Measurements from ENCODE around the gene PECR. TPM values are rescaled to one million over a fixed set of nuclear protein-coding genes. Genes with fewer than 3 reads are reported as not detected.

Gene PECR
- total and polyA plus RNA-seq, 9 of the 15 experiments (the other 6 are each of a cell fraction or from before 2014, with no cell fraction given), result 1.1 to 10.3 (median 8.2) TPM

GRCh38 chr2:216108967-216109921, 27.6 kb upstream of the PECR start, which contains the start of gene XRCC5 (continued):
- no peak for TF ChIP-seq E2F5 (CRISPR knock-in tag; IDR thresholded peaks at IDR 0.05)
- no peak for TF ChIP-seq ZNF589 (CRISPR knock-in tag; IDR thresholded peaks at IDR 0.05; ENCODE audit: low read depth)
- TF ChIP-seq ZNF174 (CRISPR knock-in tag; IDR thresholded peaks at IDR 0.05), result no peak
- no peak for TF ChIP-seq CHD7 (IDR thresholded peaks at IDR 0.05; ENCODE audit: low read depth, low read length)
- TF ChIP-seq FOXP1 (CRISPR knock-in tag; IDR thresholded peaks at IDR 0.05), result no peak
- TF ChIP-seq ZBTB43 (CRISPR knock-in tag; IDR thresholded peaks at IDR 0.05), result no peak
- no peak for TF ChIP-seq SIN3B (IDR thresholded peaks at IDR 0.05; ENCODE audit: low read depth)
- no peak for TF ChIP-seq BCOR (IDR thresholded peaks at IDR 0.05)
- no peak for TF ChIP-seq ELF4 (CRISPR knock-in tag; IDR thresholded peaks at IDR 0.05)
- peak; percentile 98 for TF ChIP-seq ZFX (CRISPR knock-in tag; IDR thresholded peaks at IDR 0.05)
- no peak for TF ChIP-seq OTX1 (CRISPR knock-in tag; IDR thresholded peaks at IDR 0.05)
- TF ChIP-seq ZNF3 (CRISPR knock-in tag; IDR thresholded peaks at IDR 0.05), result no peak
- TF ChIP-seq ZNF41 (CRISPR knock-in tag; conservative IDR thresholded peaks at IDR 0.05), result no peak
- no peak for TF ChIP-seq NUFIP1 (IDR thresholded peaks at IDR 0.05; ENCODE audit: partially characterized antibody)
